Mononuclear cell (primary cell): ENCODE measurements around the gene AP3S2. TPM values are rescaled to one million over a fixed set of nuclear protein-coding genes. Genes with fewer than 3 reads are reported as not detected.
"Not testable (repeated sequence)": the region's sequence is repeated elsewhere in the genome, so short reads cannot be mapped to it uniquely, and the experiment has no call there.

ENCODE experiments used
- H3K27me3 ChIP-seq: 2 replicates; pipeline ENCODE4 v1.6.0; 2011; ENCODE audit warnings: low read length, control low read depth; ENCODE audit not compliant: insufficient read depth
- H3K4me1 ChIP-seq: 2 replicates; pipeline ENCODE4 v1.5.1; 2011; ENCODE audit warnings: mild to moderate bottlenecking, low read length, control low read depth; ENCODE audit not compliant: insufficient read depth
- H3K4me3 ChIP-seq: 2 replicates; pipeline ENCODE4 v1.5.1; 2011; ENCODE audit warnings: mild to moderate bottlenecking, low read length, moderate library complexity
- H3K9me3 ChIP-seq: 2 replicates; pipeline ENCODE4 v1.5.1; 2011; ENCODE audit warnings: low read depth, mild to moderate bottlenecking, control low read depth, low read length
- total RNA-seq: library from RNA; depleted of rRNA; stranded (reverse); fragments of >200 nt; gene quantifications from one replicate; pipeline ENCODE4 v1.2.3, GENCODE V29; 2012

Gene AP3S2
- total RNA-seq, 1 donor: 38.9 TPM

DNA sequence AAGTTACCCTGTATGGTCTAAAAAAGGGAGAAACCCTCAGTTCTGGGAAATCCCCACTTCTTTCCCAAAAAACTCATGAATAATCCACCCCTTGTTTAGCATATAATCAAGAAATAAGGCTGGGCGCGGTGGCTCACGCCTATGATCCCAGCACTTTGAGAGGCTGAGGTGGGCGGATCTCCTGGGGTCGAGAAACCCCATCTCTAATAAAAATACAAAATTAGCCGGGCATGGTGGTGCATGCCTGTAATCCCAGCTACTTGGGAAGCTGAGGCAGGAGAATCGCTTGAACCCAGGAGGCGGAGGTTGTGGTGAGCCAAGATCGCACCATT lies 111.2 kb downstream of the AP3S2 start:
- H3K9me3 ChIP-seq, H3K27me3 ChIP-seq, H3K4me3 ChIP-seq: not testable (repeated sequence)
- peaks cover 29% of the 10 kb centered on the region for H3K4me1 ChIP-seq

GRCh38 chr15:89781891-89782618 lies 111.7 kb downstream of the AP3S2 start:
- H3K27me3 ChIP-seq: no peaks in the 10 kb centered on the region
- no peak overlapping the region for H3K4me3 ChIP-seq
- H3K9me3 ChIP-seq: no peaks in the 10 kb centered on the region
- H3K4me1 ChIP-seq: peaks cover 33% of the 10 kb centered on the region

DNA sequence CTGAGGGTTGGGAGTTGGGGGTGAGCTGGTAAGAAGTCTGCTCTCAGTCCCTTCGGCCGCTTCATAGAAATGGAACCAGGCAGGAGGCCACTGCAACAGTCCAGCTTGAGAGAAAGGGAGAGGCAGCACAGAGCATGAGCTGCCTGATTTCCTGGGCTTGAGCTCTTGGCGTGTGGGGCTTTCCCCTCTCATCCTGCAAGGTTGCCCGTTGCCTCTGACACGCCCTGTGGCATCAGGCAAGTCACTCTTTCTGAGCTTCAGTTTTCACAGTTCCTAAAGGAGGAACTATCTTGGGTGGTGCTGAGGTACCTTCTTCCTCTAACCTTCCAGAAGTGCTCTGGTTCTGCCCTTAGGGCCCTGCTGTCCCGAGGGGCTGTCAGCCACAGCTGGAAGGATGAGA lies 112.7 kb downstream of the AP3S2 start:
- Histone ChIP-seq H3K4me3 (no peak overlapping the region), H3K9me3 (no peaks in the 10 kb centered on the region), H3K4me1 (peaks cover 43% of the 10 kb centered on the region), H3K27me3 (no peaks in the 10 kb centered on the region)

DNA sequence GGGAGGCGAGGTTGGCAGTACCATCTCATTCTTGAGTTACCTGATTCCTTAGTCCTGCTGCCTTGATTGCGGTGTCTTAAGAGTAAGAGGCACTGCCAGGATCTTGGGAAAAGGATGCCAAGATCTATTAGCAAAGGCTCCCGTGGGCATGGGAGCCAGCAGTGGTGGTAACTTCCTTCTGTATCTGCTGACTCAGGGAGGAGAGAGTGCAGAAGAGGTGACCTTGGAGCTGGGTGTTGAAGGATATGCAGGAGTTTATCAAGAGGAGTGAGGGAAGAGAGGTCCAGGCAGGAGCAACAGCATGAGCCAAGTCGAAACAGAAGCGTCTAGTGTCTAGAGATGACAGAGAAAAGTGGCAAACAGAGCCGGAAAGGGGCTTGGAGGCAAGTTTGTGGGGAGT lies 113.2 kb downstream of the AP3S2 start:
- peaks cover 1% of the 10 kb centered on the region for H3K27me3 ChIP-seq
- H3K4me3 ChIP-seq: no peak overlapping the region
- peaks cover 48% of the 10 kb centered on the region for H3K4me1 ChIP-seq
- H3K9me3 ChIP-seq: no peaks in the 10 kb centered on the region

Other genes starting within 250 kb of the AP3S2 start
- gene KIF7, start 238.5 kb downstream of the AP3S2 start, total RNA-seq: 0.21 TPM
- gene PLIN1, start 214.6 kb downstream of the AP3S2 start, total RNA-seq: under 0.01 TPM
- 0.42 TPM for gene PEX11A, start 203.2 kb downstream of the AP3S2 start, total RNA-seq
- not detected for gene WDR93, start 203.2 kb downstream of the AP3S2 start, total RNA-seq
- not detected for gene MESP1, start 142.7 kb downstream of the AP3S2 start, total RNA-seq
- not detected for gene MESP2, start 117.7 kb downstream of the AP3S2 start, total RNA-seq
- gene ANPEP, start 79.1 kb downstream of the AP3S2 start, total RNA-seq: 98.8 TPM
- 2.9 TPM for gene ARPIN, start 19.0 kb upstream of the AP3S2 start, total RNA-seq
- gene ZNF710, start 107.3 kb upstream of the AP3S2 start, total RNA-seq: 9.1 TPM
- 44.6 TPM for gene IDH2, start 208.5 kb upstream of the AP3S2 start, total RNA-seq